ENCODE data around the gene ANKRD42. TPM values are rescaled to one million over a fixed set of nuclear protein-coding genes. Genes with fewer than 3 reads are reported as not detected.

Gene ANKRD42
- total RNA-seq, 1 donor from 2014 or later = 9.8 TPM

- Mint-ChIP-seq H3K9me3 (ENCODE audit: unreplicated experiment) (no peaks in the 10 kb centered on the region), H3K27ac (ENCODE audit: unreplicated experiment) (no peak overlapping the region), H3K4me3 (ENCODE audit: unreplicated experiment) (no peak overlapping the region), H3K36me3 (ENCODE audit: unreplicated experiment) (peaks cover 2% of the 10 kb centered on the region), H3K27me3 (ENCODE audit: unreplicated experiment) (peaks cover 15% of the 10 kb centered on the region), H3K4me1 (ENCODE audit: unreplicated experiment) (no peaks in the 10 kb centered on the region)
- DNase-seq (ENCODE audit: extremely low spot score, unreplicated experiment) = no peak
- TF ChIP-seq, protein P1, sequence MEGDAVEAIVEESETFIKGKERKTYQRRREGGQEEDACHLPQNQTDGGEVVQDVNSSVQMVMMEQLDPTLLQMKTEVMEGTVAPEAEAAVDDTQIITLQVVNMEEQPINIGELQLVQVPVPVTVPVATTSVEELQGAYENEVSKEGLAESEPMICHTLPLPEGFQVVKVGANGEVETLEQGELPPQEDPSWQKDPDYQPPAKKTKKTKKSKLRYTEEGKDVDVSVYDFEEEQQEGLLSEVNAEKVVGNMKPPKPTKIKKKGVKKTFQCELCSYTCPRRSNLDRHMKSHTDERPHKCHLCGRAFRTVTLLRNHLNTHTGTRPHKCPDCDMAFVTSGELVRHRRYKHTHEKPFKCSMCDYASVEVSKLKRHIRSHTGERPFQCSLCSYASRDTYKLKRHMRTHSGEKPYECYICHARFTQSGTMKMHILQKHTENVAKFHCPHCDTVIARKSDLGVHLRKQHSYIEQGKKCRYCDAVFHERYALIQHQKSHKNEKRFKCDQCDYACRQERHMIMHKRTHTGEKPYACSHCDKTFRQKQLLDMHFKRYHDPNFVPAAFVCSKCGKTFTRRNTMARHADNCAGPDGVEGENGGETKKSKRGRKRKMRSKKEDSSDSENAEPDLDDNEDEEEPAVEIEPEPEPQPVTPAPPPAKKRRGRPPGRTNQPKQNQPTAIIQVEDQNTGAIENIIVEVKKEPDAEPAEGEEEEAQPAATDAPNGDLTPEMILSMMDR (IDR thresholded peaks at IDR 0.05) = no peak
Observed at GRCh38 chr11:83219095-83219494, 25.6 kb downstream of the ANKRD42 start.

GRCh38 chr11:83220260-83220659 lies 26.7 kb downstream of the ANKRD42 start:
- Mint-ChIP-seq H3K4me3 (ENCODE audit: unreplicated experiment) (no peak overlapping the region), H3K27me3 (ENCODE audit: unreplicated experiment) (peaks cover 15% of the 10 kb centered on the region), H3K4me1 (ENCODE audit: unreplicated experiment) (no peaks in the 10 kb centered on the region), H3K27ac (ENCODE audit: unreplicated experiment) (no peak overlapping the region), H3K9me3 (ENCODE audit: unreplicated experiment) (no peaks in the 10 kb centered on the region), H3K36me3 (ENCODE audit: unreplicated experiment) (peaks cover 2% of the 10 kb centered on the region)
- TF ChIP-seq, protein P1 (IDR thresholded peaks at IDR 0.05) = no peak
- DNase-seq (ENCODE audit: extremely low spot score, unreplicated experiment) = no peak

GRCh38 chr11:83221694-83222093 lies 28.2 kb downstream of the ANKRD42 start:
- no peaks in the 10 kb centered on the region for H3K4me1 Mint-ChIP-seq (ENCODE audit: unreplicated experiment)
- H3K9me3 Mint-ChIP-seq (ENCODE audit: unreplicated experiment) = no peaks in the 10 kb centered on the region
- H3K27ac Mint-ChIP-seq (ENCODE audit: unreplicated experiment) = no peak overlapping the region
- no peak overlapping the region for H3K4me3 Mint-ChIP-seq (ENCODE audit: unreplicated experiment)
- H3K27me3 Mint-ChIP-seq (ENCODE audit: unreplicated experiment) = peaks cover 15% of the 10 kb centered on the region
- TF ChIP-seq, protein P1 (IDR thresholded peaks at IDR 0.05) = no peak
- no peak for DNase-seq (ENCODE audit: extremely low spot score, unreplicated experiment)
- peaks cover 2% of the 10 kb centered on the region for H3K36me3 Mint-ChIP-seq (ENCODE audit: unreplicated experiment)

DNA sequence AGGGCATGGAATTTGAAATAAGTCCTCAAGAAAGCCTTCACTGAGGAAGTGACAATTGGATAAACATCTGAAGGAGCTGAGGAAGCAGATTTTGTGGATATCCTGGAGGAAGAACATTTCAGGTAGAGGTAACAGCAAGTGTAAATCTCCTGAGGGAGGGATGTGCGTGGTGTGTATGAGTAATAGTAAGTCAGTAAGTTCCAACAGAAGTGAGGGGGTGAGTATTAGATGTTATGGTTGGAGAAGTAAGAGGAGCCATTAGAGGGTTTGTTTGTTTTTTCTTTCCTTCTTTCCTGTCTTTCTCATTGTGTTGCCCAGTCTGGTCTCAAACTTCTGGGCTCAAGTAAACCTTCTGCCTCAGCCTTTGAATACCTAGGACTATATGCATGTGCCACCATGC lies 29.0 kb downstream of the ANKRD42 start:
- H3K27me3 Mint-ChIP-seq (ENCODE audit: unreplicated experiment) = peaks cover 15% of the 10 kb centered on the region
- peaks cover 2% of the 10 kb centered on the region for H3K36me3 Mint-ChIP-seq (ENCODE audit: unreplicated experiment)
- H3K9me3 Mint-ChIP-seq (ENCODE audit: unreplicated experiment) = no peaks in the 10 kb centered on the region
- no peak overlapping the region for H3K4me3 Mint-ChIP-seq (ENCODE audit: unreplicated experiment)
- TF ChIP-seq, protein P1 (IDR thresholded peaks at IDR 0.05) = no peak
- no peak for DNase-seq (ENCODE audit: extremely low spot score, unreplicated experiment)
- H3K4me1 Mint-ChIP-seq (ENCODE audit: unreplicated experiment) = no peaks in the 10 kb centered on the region
- H3K27ac Mint-ChIP-seq (ENCODE audit: unreplicated experiment) = no peak overlapping the region

- DNase-seq (ENCODE audit: extremely low spot score, unreplicated experiment) = no peak
- Mint-ChIP-seq H3K9me3 (ENCODE audit: unreplicated experiment) (no peaks in the 10 kb centered on the region), H3K27ac (ENCODE audit: unreplicated experiment) (no peak overlapping the region), H3K27me3 (ENCODE audit: unreplicated experiment) (peaks cover 15% of the 10 kb centered on the region), H3K36me3 (ENCODE audit: unreplicated experiment) (peaks cover 2% of the 10 kb centered on the region), H3K4me1 (ENCODE audit: unreplicated experiment) (no peaks in the 10 kb centered on the region), H3K4me3 (ENCODE audit: unreplicated experiment) (no peak overlapping the region)
- TF ChIP-seq, protein P1 (IDR thresholded peaks at IDR 0.05) = no peak
Observed at GRCh38 chr11:83223457-83223856, 29.9 kb downstream of the ANKRD42 start.

Data from osteocyte (in vitro differentiated cells).